Measurements from ENCODE around the gene ARFIP1.

ARFIP1 gene

DNA sequence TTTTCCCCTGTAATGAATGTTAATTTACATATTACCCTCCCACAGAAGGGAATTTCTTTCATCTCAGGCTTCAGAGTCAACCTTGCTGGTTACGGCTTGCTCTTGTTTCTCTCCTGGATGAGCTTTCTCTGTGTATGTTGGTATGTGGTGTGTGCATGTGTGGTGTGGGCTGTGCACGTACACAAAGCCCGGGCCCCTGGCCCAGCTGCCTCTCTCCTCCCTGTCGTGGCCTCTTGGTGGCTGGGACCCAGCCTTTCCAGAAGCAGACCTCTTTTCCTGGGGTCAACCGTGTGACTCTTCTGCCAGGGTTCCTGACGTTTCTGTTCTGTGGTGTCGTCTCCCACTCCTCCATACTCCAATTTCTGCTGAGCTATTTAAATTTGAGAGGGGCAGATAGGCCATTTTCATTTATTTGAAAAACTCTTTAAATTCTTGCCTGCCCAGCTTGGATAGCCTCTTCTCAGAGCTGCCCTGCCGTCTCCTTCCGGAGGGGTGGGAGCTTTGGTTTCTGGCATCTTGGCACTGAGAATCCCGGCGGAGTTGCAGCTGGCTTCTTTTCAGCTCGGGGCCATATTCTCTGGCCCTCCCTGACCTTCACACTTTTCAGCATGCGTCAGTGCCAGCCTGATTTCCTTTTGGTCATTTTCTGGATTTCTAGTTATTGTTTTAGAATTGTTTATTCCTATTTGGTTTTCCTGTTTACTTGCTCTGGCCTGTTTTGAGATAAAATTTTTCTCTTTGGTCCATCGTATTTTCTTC is 181.4 kb downstream of the ARFIP1 start:
- TF ChIP-seq ZEB2 (tag by site-specific recombination; IDR thresholded peaks at IDR 0.05) (no peak), ZNF677 (tag by site-specific recombination; IDR thresholded peaks at IDR 0.05) (no peak), ZSCAN30 (tag by site-specific recombination; IDR thresholded peaks at IDR 0.05) (no peak), YY1 (tag by site-specific recombination; IDR thresholded peaks at IDR 0.05) (no peak), INSM2 (tag by site-specific recombination; IDR thresholded peaks at IDR 0.05) (no peak), WT1 (tag by site-specific recombination; IDR thresholded peaks at IDR 0.05) (no peak), ZNF510 (tag by site-specific recombination; IDR thresholded peaks at IDR 0.05; ENCODE audit: insufficient replicate concordance) (no peak), ZNF121 (tag by site-specific recombination; IDR thresholded peaks at IDR 0.05) (no peak), ZNF670 (tag by site-specific recombination; IDR thresholded peaks at IDR 0.05; ENCODE audit: low read depth) (no peak), IKZF3 (tag by site-specific recombination; IDR thresholded peaks at IDR 0.05) (no peak), KLF10 (tag by site-specific recombination; IDR thresholded peaks at IDR 0.05) (no peak), ZNF501 (tag by site-specific recombination; IDR thresholded peaks at IDR 0.05) (no peak)
- TF ChIP-seq, protein P1, sequence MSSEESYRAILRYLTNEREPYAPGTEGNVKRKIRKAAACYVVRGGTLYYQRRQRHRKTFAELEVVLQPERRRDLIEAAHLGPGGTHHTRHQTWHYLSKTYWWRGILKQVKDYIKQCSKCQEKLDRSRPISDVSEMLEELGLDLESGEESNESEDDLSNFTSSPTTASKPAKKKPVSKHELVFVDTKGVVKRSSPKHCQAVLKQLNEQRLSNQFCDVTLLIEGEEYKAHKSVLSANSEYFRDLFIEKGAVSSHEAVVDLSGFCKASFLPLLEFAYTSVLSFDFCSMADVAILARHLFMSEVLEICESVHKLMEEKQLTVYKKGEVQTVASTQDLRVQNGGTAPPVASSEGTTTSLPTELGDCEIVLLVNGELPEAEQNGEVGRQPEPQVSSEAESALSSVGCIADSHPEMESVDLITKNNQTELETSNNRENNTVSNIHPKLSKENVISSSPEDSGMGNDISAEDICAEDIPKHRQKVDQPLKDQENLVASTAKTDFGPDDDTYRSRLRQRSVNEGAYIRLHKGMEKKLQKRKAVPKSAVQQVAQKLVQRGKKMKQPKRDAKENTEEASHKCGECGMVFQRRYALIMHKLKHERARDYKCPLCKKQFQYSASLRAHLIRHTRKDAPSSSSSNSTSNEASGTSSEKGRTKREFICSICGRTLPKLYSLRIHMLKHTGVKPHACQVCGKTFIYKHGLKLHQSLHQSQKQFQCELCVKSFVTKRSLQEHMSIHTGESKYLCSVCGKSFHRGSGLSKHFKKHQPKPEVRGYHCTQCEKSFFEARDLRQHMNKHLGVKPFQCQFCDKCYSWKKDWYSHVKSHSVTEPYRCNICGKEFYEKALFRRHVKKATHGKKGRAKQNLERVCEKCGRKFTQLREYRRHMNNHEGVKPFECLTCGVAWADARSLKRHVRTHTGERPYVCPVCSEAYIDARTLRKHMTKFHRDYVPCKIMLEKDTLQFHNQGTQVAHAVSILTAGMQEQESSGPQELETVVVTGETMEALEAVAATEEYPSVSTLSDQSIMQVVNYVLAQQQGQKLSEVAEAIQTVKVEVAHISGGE (tag by site-specific recombination; conservative IDR thresholded peaks at IDR 0.05; ENCODE audit: low read depth) = no peak
- TF ChIP-seq, protein P2, sequence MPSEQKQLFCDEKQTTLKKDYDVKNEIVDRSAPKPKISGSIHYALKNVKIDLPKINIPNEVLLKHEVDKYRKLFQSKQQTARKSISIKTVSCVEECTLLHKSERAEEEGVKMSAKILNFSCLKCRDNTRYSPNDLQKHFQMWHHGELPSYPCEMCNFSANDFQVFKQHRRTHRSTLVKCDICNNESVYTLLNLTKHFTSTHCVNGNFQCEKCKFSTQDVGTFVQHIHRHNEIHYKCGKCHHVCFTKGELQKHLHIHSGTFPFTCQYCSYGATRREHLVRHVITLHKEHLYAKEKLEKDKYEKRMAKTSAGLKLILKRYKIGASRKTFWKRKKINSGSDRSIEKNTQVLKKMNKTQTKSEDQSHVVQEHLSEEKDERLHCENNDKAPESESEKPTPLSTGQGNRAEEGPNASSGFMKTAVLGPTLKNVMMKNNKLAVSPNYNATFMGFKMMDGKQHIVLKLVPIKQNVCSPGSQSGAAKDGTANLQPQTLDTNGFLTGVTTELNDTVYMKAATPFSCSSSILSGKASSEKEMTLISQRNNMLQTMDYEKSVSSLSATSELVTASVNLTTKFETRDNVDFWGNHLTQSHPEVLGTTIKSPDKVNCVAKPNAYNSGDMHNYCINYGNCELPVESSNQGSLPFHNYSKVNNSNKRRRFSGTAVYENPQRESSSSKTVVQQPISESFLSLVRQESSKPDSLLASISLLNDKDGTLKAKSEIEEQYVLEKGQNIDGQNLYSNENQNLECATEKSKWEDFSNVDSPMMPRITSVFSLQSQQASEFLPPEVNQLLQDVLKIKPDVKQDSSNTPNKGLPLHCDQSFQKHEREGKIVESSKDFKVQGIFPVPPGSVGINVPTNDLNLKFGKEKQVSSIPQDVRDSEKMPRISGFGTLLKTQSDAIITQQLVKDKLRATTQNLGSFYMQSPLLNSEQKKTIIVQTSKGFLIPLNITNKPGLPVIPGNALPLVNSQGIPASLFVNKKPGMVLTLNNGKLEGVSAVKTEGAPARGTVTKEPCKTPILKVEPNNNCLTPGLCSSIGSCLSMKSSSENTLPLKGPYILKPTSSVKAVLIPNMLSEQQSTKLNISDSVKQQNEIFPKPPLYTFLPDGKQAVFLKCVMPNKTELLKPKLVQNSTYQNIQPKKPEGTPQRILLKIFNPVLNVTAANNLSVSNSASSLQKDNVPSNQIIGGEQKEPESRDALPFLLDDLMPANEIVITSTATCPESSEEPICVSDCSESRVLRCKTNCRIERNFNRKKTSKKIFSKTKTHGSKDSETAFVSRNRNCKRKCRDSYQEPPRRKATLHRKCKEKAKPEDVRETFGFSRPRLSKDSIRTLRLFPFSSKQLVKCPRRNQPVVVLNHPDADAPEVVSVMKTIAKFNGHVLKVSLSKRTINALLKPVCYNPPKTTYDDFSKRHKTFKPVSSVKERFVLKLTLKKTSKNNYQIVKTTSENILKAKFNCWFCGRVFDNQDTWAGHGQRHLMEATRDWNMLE (tag by site-specific recombination; conservative IDR thresholded peaks at IDR 0.05; ENCODE audit: low read depth) = no peak
- Histone ChIP-seq H3K36me3 (ENCODE audit: control insufficient read depth in 2 of 2, insufficient read depth in 1 of 2, low read length in 2 of 2) (peaks cover 0 to 4% of the 10 kb centered on the region in 2 experiments; a peak in 1 of 3 replicates), H3K9me3 (ENCODE audit: control insufficient read depth, insufficient read depth, low read depth, low read length) (no peaks in the 10 kb centered on the region), H3K4me3 (ENCODE audit: low read depth, low read length) (no peak overlapping the region), H3K4me1 (ENCODE audit: control insufficient read depth, insufficient read depth, low read length) (peaks cover 4% of the 10 kb centered on the region; the same call in 1 of the 2 replicates), H3K27ac (ENCODE audit: extremely low read depth, low read depth, low read length) (no peak overlapping the region)
- ChIA-PET CTCF (interaction anchor here (1.2 kb wide), 1 partner anchor 122 kb away, joined by 3 read pairs; no protein-coding TSS in a partner anchor), POLR2A (no interaction called here)

DNA sequence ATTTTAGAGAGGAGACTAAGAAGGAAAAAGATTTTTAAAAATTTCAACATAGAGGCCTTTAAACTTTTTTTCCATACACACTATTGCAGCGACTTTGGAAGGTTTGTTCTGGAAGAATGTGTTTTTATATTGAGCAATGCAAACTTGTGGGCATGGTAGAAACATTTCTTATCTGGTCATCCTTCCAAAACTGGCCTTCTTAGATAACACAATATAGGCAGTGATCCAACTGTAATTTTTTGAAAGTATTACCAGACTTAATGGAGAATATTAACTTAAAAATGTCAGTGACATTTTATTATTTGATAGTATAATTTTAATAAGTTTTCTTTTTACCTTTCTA is 182.0 kb downstream of the ARFIP1 start:
- Histone ChIP-seq H3K4me3 (ENCODE audit: low read depth, low read length) (no peak overlapping the region), H3K36me3 (ENCODE audit: control insufficient read depth in 2 of 2, insufficient read depth in 1 of 2, low read length in 2 of 2) (peaks cover 0 to 4% of the 10 kb centered on the region in 2 experiments; a peak in 1 of 3 replicates), H3K27ac (ENCODE audit: extremely low read depth, low read depth, low read length) (no peak overlapping the region), H3K4me1 (ENCODE audit: control insufficient read depth, insufficient read depth, low read length) (peaks cover 1% of the 10 kb centered on the region; the same call in 1 of the 2 replicates), H3K9me3 (ENCODE audit: control insufficient read depth, insufficient read depth, low read depth, low read length) (no peaks in the 10 kb centered on the region)
- ChIA-PET POLR2A (no interaction called here), CTCF (interaction anchor here (1.2 kb wide), 1 partner anchor 122 kb away, joined by 3 read pairs; no protein-coding TSS in a partner anchor)
- no peak for TF ChIP-seq ZNF133 (tag by site-specific recombination; IDR thresholded peaks at IDR 0.05)
- TF ChIP-seq, protein P3, sequence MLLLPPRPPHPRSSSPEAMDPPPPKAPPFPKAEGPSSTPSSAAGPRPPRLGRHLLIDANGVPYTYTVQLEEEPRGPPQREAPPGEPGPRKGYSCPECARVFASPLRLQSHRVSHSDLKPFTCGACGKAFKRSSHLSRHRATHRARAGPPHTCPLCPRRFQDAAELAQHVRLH (tag by site-specific recombination; IDR thresholded peaks at IDR 0.05) = no peak
- TF ChIP-seq, protein P4, sequence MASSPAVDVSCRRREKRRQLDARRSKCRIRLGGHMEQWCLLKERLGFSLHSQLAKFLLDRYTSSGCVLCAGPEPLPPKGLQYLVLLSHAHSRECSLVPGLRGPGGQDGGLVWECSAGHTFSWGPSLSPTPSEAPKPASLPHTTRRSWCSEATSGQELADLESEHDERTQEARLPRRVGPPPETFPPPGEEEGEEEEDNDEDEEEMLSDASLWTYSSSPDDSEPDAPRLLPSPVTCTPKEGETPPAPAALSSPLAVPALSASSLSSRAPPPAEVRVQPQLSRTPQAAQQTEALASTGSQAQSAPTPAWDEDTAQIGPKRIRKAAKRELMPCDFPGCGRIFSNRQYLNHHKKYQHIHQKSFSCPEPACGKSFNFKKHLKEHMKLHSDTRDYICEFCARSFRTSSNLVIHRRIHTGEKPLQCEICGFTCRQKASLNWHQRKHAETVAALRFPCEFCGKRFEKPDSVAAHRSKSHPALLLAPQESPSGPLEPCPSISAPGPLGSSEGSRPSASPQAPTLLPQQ (tag by site-specific recombination; IDR thresholded peaks at IDR 0.05) = no peak
- TF ChIP-seq ZNF24 (tag by site-specific recombination; IDR thresholded peaks at IDR 0.05) = no peak
- no peak for TF ChIP-seq FEZF1 (tag by site-specific recombination; IDR thresholded peaks at IDR 0.05)
- TF ChIP-seq ZNF776 (tag by site-specific recombination; IDR thresholded peaks at IDR 0.05; ENCODE audit: borderline replicate concordance) = no peak
- no peak for TF ChIP-seq ZNF560 (tag by site-specific recombination; IDR thresholded peaks at IDR 0.05; ENCODE audit: borderline replicate concordance)
